MM.1S (cell line): ENCODE measurements around the gene ADARB2.

ENCODE experiments used
- DNase-seq: peaks from one replicate; pipeline ENCODE4 v3.0.0-alpha.2; 2015
- H2AFZ ChIP-seq: fragments of 300-600 bp; sonication (generic); 2 replicates; pipeline ENCODE4 v1.6.0; 2016; ENCODE audit warnings: antibody characterized with exemption, low read length
- H3F3A ChIP-seq: fragments of 300-600 bp; sonication (generic); 2 replicates; pipeline ENCODE4 v1.6.1; 2016; ENCODE audit warnings: mild to moderate bottlenecking, antibody characterized with exemption, low read length, moderate library complexity, mixed read lengths; ENCODE audit not compliant: insufficient read depth
- H3K27ac ChIP-seq: fragments of 300-600 bp; sonication (generic); 2 replicates; pipeline ENCODE4 v1.5.1; 2016; ENCODE audit warnings: mild to moderate bottlenecking, low read length
- H3K27me3 ChIP-seq: fragments of 300-600 bp; sonication (generic); replicated peaks from 2 replicates; pipeline ENCODE4 v1.6.0; 2016; ENCODE audit warnings: low read length; ENCODE audit not compliant: insufficient read depth
- H3K36me3 ChIP-seq: fragments of 300-600 bp; sonication (generic); replicated peaks from 2 replicates; pipeline ENCODE4 v1.6.1; 2016; ENCODE audit warnings: mild to moderate bottlenecking, low read length, mixed read lengths; ENCODE audit not compliant: insufficient read depth
- H3K4me1 ChIP-seq: fragments of 300-600 bp; sonication (generic); 2 replicates; pipeline ENCODE4 v1.6.1; 2016; ENCODE audit warnings: low read length, mixed read lengths
- H3K4me2 ChIP-seq: fragments of 300-600 bp; sonication (generic); 2 replicates; pipeline ENCODE4 v1.6.0; 2016; ENCODE audit warnings: low read depth, low read length
- H3K4me3 ChIP-seq: fragments of 300-600 bp; sonication (generic); 2 replicates; pipeline ENCODE4 v1.5.1; 2016; ENCODE audit warnings: low read length, mixed read lengths
- H3K79me2 ChIP-seq: fragments of 300-600 bp; sonication (generic); 2 replicates; pipeline ENCODE4 v1.6.1; 2016; ENCODE audit warnings: mixed run types, low read length, mixed read lengths
- H3K9ac ChIP-seq: fragments of 300-600 bp; sonication (generic); 2 replicates; pipeline ENCODE4 v1.6.1; 2016; ENCODE audit warnings: low read length, mixed read lengths
- H3K9me2 ChIP-seq: fragments of 300-600 bp; sonication (generic); replicated peaks from 2 replicates; pipeline ENCODE4 v1.6.1; 2016; ENCODE audit warnings: mild to moderate bottlenecking, low read length, mixed read lengths; ENCODE audit not compliant: insufficient read depth
- H3K9me3 ChIP-seq: fragments of 300-600 bp; sonication (generic); replicated peaks from 2 replicates; pipeline ENCODE4 v1.6.1; 2016; ENCODE audit warnings: mild to moderate bottlenecking, low read length, mixed read lengths; ENCODE audit not compliant: insufficient read depth
- H4K20me1 ChIP-seq: fragments of 300-600 bp; sonication (generic); 2 replicates; pipeline ENCODE4 v1.6.1; 2016; ENCODE audit warnings: mild to moderate bottlenecking, low read length, moderate library complexity, mixed read lengths; ENCODE audit not compliant: insufficient read depth
- CTCF ChIP-seq: fragments of 300-600 bp; sonication (generic); IDR thresholded peaks from 2 replicates; pipeline ENCODE4 v1.5.1; 2016; ENCODE audit warnings: antibody characterized with exemption, low read length, mixed read lengths
- EZH2 ChIP-seq: fragments of 300-600 bp; sonication (generic); optimal IDR thresholded peaks from 2 replicates; pipeline ENCODE3; 2017; ENCODE audit warnings: low read depth, mild to moderate bottlenecking, antibody characterized with exemption, low read length, mixed read lengths
- EZH2phosphoT487 ChIP-seq: fragments of 300-600 bp; sonication (generic); IDR thresholded peaks from 2 replicates; pipeline ENCODE4 v1.6.1; 2018; ENCODE audit warnings: antibody characterized with exemption, low read length

Gene ADARB2

GRCh38 chr10:1310271-1310789, 427.0 kb downstream of the ADARB2 start:
- no peak overlapping the region for H3K4me2 ChIP-seq
- DNase-seq: no peak
- H3K4me1 ChIP-seq: no peaks in the 10 kb centered on the region
- no peaks in the 10 kb centered on the region for H3K27me3 ChIP-seq
- no peak overlapping the region for H3K27ac ChIP-seq
- H3K9me3 ChIP-seq: no peaks in the 10 kb centered on the region
- no peak for TF ChIP-seq CTCF
- TF ChIP-seq EZH2phosphoT487: no peak
- no peak for TF ChIP-seq EZH2
- no peaks in the 10 kb centered on the region for H3K9me2 ChIP-seq
- no peaks in the 10 kb centered on the region for H3K36me3 ChIP-seq
- no peak overlapping the region for H2AFZ ChIP-seq
- H3K4me3 ChIP-seq: no peak overlapping the region
- H3K9ac ChIP-seq: no peak overlapping the region
- no peaks in the 10 kb centered on the region for H4K20me1 ChIP-seq
- H3K79me2 ChIP-seq: no peaks in the 10 kb centered on the region
- H3F3A ChIP-seq: no peaks in the 10 kb centered on the region

- Histone ChIP-seq H3K36me3 (no peaks in the 10 kb centered on the region), H3K9me3 (no peaks in the 10 kb centered on the region), H3K9me2 (no peaks in the 10 kb centered on the region), H3K4me2 (no peak overlapping the region), H3K4me3 (no peak overlapping the region), H3K79me2 (no peaks in the 10 kb centered on the region), H3K9ac (no peak overlapping the region), H3F3A (no peaks in the 10 kb centered on the region), H3K4me1 (no peaks in the 10 kb centered on the region), H3K27ac (no peak overlapping the region), H4K20me1 (no peaks in the 10 kb centered on the region), H3K27me3 (no peaks in the 10 kb centered on the region), H2AFZ (no peak overlapping the region)
- DNase-seq: no peak
- TF ChIP-seq EZH2phosphoT487 (no peak), CTCF (no peak), EZH2 (no peak)
These were observed 427.6 kb downstream of the ADARB2 start for GRCh38 chr10:1309617-1310270.

GRCh38 chr10:1308962-1309616, 428.2 kb downstream of the ADARB2 start:
- DNase-seq: no peak
- no peak overlapping the region for H3K4me2 ChIP-seq
- no peak overlapping the region for H2AFZ ChIP-seq
- no peak overlapping the region for H3K9ac ChIP-seq
- H3K9me3 ChIP-seq: no peaks in the 10 kb centered on the region
- no peaks in the 10 kb centered on the region for H4K20me1 ChIP-seq
- no peaks in the 10 kb centered on the region for H3K9me2 ChIP-seq
- no peaks in the 10 kb centered on the region for H3K36me3 ChIP-seq
- H3F3A ChIP-seq: no peaks in the 10 kb centered on the region
- no peaks in the 10 kb centered on the region for H3K4me1 ChIP-seq
- TF ChIP-seq CTCF (no peak), EZH2 (no peak), EZH2phosphoT487 (no peak)
- H3K79me2 ChIP-seq: no peaks in the 10 kb centered on the region
- no peaks in the 10 kb centered on the region for H3K27me3 ChIP-seq
- H3K27ac ChIP-seq: no peak overlapping the region
- no peak overlapping the region for H3K4me3 ChIP-seq
